Measurements from ENCODE around the gene PGC.

PGC gene

GRCh38 chr6:41746107-41746506 lies 1.1 kb downstream of the PGC start:
- no peak for DNase-seq (ENCODE audit: low read depth, low spot score)

- DNase-seq (ENCODE audit: low read depth, low spot score): no peak
Measured at GRCh38 chr6:41744236-41744787, 2.9 kb downstream of the PGC start.

DNA sequence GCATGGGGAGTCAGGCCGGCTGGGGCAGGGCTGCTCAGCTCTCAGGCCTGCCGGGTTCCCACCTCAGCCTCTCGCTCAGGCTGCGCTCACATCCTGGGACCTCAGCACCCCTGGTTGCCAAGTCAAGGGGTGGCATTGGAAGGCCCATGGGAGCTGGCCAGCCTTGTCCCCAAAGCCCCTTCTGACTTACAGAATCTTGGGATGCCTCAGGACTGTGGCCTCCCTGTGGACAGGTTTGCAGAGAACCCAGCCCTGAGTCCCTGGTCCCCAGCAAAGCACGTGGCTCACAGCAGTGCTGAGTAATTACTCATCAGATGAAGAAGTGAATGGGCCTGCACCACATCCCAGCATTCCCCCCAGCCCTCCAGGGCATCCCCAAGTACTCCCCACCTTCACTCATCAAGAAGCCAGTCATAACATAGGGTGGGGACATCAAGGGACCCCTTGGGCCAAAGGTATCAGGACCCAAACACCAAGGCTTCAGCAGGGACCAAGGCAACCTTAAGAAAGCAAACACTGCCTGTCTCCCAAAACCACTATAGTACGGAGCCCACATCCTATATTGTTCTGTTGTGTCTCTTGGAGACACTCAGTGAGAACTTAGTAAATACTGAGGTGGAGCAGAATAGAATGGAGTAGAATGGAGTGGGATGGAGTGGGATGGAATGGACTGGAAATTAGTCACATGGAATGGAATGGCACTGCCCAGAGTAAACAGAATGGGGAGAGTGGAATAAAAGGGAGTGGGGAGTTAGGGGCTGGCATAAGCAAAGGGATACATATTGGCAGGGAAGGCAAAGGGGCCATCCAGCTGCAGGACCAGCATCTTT lies 3.6 kb downstream of the PGC start:
- no peak for DNase-seq (ENCODE audit: low read depth, low spot score)

DNA sequence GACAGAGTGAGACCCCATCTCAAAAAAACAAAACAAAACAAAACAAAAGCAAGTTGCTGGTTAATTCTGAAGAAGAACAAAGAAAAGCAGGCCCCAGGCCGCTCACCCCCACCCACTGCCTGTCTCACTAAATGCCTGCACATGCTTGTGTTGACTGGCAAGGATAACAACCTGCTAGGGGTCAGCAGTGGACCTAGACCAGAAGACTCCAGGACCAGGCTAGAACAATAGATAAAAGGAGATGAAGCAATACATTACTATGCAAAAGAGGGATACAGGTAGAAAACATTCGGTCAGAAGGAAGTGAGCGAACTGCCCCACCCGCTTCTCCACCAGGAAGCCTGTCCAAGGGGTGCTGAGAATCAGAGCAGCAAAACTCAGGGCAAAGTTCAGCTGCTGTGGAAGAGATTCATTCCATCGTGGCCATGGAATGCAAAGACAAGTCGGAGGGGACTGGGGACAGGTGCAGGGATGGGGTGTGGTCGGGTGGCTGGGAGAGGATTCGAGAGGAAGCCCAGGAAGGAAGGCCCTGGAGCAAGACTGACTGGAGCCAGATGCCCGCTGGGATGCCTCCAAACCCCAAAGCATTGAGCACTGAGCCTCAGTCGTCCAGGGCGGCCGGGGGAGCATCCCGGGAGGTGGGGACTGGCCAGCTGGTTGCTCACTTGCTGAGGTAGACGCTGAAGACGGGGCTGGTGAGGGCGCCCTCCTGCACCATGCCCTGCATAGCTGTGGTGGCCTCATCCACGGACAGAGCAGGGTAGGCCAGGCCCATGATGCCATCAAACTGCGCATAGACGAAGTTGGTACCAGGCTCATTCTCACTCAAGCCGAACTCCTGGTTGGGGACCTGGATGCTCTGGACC lies 5.3 kb downstream of the PGC start:
- DNase-seq (ENCODE audit: low read depth, low spot score): no peak

DNA sequence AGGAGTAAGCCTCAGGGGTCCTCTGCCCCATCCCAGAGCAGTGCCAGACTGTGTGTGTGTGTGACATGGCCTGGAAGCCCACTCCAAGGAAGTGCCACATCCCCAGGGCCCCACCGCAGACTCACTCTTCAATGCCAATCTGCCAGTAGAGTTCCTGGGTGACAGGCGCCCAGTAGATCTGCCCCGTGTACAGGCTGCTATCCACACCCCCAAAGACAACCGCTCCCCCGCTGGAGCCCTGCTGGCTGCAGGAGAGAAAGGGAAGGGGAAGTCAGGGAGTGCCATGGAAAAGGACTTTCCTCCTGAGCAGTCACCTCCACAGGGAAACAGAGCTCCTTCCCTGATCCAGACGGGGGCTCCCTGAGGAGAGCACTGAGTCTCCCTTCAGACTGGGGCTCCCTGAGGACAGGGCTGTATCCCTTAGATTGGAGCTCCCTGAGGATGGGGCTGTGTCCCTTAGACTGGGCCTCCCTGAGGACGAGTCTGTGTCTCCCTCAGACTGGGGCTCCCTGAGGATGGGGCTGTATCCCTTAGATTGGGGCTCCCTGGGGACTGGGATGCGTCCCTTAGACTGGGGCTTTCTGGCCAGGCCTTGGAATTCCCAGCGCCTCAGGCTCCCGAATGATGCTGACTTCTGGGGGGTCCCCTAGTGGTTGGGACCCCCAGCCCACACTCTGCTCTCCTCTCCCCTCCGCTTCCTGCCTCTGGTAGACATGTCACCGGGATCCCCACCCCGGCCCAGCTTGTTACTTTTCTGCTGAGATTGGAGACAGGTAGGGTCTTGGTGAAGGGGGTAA lies 6.6 kb downstream of the PGC start:
- DNase-seq (ENCODE audit: low read depth, low spot score): no peak

GRCh38 chr6:41739041-41739440 lies 8.2 kb downstream of the PGC start:
- DNase-seq (ENCODE audit: low read depth, low spot score): no peak

DNA sequence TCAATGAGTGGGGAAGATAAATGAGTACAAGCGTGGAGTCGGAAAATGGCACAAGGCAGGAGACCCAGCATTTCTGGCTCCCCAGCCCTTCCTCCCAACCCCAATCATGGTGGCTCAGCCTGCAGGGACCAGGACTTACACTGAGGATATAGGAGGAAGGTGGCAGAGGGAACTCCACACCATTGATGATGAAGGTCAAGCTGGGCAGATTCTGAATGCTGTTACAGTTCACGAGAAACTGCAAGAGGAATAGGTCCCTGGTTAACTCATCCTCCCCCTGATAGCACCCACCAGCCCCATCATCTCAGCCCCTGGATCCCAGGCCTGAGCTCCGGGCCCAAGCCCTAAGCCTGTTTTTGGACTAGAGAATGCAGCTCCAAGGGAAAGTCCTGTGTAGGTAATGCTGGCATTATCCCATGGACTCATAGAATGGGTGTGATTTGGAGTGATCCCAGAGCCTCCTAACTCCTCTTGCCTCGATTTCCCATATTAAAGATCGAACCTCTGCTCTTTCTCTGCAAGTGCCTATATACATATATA lies 9.5 kb downstream of the PGC start:
- DNase-seq (ENCODE audit: low read depth, low spot score): no peak

DNA sequence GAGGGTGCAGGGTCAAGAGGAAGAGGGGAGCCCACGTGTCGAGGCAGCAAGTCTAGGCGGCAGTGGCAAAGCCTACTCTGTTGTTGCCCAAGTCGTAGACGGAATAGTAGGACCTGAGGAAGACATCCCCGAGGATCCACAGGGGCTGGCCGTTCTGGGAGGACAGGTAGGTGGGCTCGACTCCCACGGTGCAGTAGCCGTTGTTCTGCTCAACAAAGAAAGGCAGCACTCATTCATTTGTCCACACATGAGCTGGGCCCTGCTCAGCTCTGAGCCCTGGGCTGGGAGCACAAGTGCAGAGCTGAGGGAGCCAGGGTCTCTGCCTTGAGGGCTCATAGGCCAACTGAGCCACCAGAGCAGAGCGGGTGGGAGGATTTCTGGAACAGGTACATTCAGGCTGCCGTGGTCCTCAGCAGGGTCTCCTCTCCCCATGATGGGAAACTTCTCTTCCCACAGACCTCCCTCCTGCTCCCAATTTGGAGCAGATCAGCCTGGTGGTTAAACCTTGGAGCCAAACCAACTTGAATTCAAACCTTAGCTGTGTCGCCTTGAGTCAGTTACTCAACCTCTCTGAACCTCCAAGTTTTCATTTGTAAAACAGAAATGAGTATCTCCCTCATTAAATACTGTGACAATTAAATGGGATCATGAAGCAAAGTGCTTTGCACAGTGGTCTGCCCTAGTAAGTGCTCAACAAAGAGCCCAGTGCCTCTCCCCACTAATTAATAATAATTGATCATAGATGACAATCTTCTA lies 10.2 kb downstream of the PGC start:
- no peak for DNase-seq (ENCODE audit: low read depth, low spot score)

DNA sequence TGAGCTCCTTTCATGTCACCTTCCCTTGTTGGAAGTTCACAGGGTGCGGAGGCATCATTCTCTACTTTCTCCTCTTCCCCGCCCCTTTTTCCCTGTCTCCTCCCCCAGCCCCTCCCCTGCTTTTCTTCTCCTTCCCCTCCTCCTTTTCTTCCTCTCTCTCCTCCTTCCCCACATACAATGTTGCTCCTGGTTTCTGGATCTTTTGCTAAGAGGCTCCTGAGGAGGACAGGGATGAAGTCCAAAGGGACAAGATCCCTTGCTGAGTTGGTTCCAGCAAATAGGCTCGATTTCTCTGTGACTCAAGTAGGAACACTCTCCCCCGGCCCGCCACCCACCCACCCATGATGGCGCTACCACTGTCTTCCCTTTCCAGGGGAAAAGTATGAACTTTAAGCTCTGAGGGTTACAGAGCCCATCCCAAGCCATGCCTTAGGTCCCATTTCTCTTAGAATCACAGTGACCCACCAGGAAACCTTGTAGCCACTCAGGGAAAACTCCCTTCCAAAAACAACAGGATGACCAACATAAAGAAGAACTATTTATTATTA lies 10.9 kb downstream of the PGC start:
- DNase-seq (ENCODE audit: low read depth, low spot score): no peak

GRCh38 chr6:41735427-41736185 lies 11.6 kb downstream of the PGC start, which contains the start of gene TFEB:
TSS of gene TFEB (minus strand) at chr6:41735608. CDS start at chr6:41691213, 44,395 bp downstream.
- DNase-seq (ENCODE audit: low read depth, low spot score): no peak

DNA sequence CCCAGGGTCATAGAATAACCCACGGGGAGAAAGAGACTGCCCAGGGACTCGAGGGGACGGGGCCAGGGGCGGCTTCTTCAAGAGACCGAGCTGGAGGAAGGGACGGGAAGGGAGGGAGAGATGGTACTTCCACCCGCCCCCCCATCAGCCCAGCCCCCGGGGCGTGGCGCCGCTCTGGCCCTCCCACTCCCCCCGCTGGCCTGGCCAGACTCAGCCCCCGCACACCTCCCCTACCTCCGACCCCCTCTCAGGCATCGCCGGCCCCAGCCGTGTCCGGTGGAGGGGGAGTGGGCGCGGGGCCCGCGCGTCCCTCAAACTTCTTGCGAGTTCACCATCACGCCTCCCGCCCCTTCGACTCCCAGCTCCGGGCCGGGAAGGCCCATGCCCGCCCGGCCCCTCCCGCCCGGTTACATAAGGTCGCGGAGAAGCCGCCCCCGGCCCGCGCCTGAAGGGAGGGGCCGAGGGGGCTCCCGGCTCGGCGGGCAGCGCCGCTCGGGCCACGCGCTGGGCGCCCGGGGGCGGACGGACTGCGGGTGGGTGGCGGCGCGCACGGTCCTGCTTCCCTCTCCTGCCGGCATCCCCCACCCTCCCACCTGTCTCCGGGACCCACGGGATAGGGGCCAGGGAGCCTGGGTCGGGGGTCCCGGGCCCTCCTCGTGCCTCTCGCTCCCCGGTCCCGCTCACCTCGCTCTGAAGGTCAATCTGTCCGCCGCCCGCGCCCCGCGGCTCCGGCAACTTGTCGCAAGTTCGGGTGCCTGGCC lies 12.4 kb downstream of the PGC start:
- DNase-seq (ENCODE audit: low read depth, low spot score): no peak

GRCh38 chr6:41733707-41734665 lies 13.2 kb downstream of the PGC start:
- DNase-seq (ENCODE audit: low read depth, low spot score): peak; percentile 40

GRCh38 chr6:41733360-41733706 lies 13.9 kb downstream of the PGC start:
- DNase-seq (ENCODE audit: low read depth, low spot score): no peak

DNA sequence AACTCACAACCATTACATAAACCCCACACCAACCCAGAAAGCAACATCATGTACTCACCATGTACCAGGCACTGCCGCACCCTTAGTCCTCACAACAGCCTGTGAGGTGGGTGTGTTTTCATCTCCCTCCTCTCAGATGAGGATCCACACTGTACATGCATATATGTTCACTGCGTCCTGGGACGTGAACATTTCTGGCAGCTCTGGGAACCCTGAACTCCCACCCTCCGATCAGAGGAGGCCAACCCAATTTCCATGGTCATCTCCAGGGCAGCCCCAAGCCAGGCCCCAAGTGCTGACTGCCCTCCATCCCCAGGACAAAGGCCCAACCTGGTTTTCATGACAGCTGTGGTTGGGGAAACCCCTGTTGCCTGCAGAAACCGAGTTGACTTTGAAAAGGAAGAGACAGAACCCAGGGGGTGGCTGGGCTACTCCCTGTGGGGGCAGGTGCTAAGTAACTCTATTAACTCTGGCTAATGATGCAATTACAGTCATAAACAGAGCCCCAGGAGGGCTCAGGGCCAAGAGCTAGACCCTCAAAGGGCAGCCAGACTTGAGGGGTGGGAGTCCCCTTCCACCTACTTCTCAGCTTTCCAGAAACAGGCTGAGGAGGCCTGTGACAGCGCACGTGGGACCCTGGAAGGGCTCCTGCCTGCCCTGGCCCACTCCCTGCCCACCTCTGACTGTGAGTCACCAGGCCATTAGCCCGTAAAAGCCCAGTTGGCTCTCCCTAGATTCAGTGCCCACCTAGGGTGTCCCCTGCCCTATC lies 14.4 kb downstream of the PGC start:
- DNase-seq (ENCODE audit: low read depth, low spot score): no peak

DNA sequence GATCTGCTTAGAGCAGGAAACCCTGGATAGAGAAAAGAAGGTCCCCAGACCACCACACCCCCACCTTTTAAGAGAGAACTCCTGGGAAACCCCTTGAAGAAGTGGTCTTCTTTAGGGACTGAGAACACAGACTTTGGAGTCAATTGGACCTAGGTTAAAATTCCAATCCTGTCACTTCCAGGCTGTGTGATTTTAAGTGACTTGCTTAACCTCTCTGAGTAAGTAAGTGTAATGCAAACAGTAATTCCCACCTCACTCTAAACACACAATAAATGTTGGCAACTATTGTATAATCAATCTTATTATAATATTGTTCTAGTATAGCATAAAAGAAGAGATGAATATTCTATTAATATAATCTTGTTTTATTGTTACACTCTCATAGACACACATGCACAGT lies 15.0 kb downstream of the PGC start:
- no peak for DNase-seq (ENCODE audit: low read depth, low spot score)

DNA sequence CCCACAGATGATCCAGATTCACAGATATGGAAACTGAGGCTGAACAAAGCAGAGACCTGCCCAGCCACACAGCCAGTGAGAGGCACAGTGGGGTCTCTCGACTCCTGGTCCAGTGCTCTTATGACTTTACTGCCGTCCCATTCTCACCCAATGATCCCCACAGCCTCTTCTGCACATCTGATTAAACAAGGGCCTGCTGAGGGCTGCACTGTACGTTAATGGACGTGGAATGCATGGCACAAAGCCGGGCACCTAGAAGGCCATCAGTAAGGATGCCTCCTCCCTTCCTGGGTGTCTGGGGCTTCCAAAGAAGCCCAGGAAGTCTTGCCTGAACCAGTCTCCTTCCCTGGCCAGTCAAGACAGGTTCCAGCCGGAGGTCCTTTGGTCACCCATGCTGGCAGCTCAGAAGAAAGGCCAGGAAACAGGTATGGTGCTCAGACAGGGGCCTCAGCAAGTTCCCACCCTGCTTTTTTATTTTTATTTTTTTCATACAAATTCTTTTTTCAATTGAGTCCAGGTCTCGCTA lies 15.6 kb downstream of the PGC start:
- DNase-seq (ENCODE audit: low read depth, low spot score): no peak

Measured in iPS DF 19.7 (cell line).